ENCODE measurements around the gene CLSTN2. TPM values are rescaled to one million over a fixed set of nuclear protein-coding genes. Genes with fewer than 3 reads are reported as not detected.

CLSTN2 gene
- total and polyA plus RNA-seq, 9 donors: 28.9 to 263 (median 134) TPM

- WGBS, 3 donors: 0 to 9% (median 4%) methylated on average over 2 of the region's 2 CpGs
Measured at GRCh38 chr3:140545756-140546155, 610.8 kb downstream of the CLSTN2 start.

GRCh38 chr3:140546649-140547048 lies 611.7 kb downstream of the CLSTN2 start:
- H3K27me3 ChIP-seq: no peaks in the 10 kb centered on the region
- intact Hi-C loops (cut with DNase I): no loop called here
- 61 to 75% (median 61%) methylated on average over 6 of the region's 6 CpGs for WGBS, 3 donors
- no peaks in the 10 kb centered on the region for H3K9me3 ChIP-seq
- H3K27ac ChIP-seq: no peak overlapping the region
- DNase-seq: no peak
- no peaks in the 10 kb centered on the region for H3K36me3 ChIP-seq
- H3K4me1 ChIP-seq (ENCODE audit: insufficient read depth): peaks cover 10% of the 10 kb centered on the region
- TF ChIP-seq POLR2A (IDR thresholded peaks at IDR 0.05) (no peak), CTCF (IDR thresholded peaks at IDR 0.05) (no peak), EP300 (IDR thresholded peaks at IDR 0.05) (no peak)
- no peak overlapping the region for H3K4me3 ChIP-seq

More at GRCh38 chr3:140545756-140546155, 610.8 kb downstream of the CLSTN2 start:
- H3K4me1 ChIP-seq (ENCODE audit: insufficient read depth): peaks cover 10% of the 10 kb centered on the region
- intact Hi-C loops (cut with DNase I): no loop called here
- no peaks in the 10 kb centered on the region for H3K9me3 ChIP-seq
- TF ChIP-seq POLR2A (IDR thresholded peaks at IDR 0.05) (no peak), EP300 (IDR thresholded peaks at IDR 0.05) (no peak), CTCF (IDR thresholded peaks at IDR 0.05) (no peak)
- no peak overlapping the region for H3K4me3 ChIP-seq
- H3K27ac ChIP-seq: peak overlapping the region in 1 of 2 donors; percentile 5
- H3K27me3 ChIP-seq: no peaks in the 10 kb centered on the region
- DNase-seq: no peak
- no peaks in the 10 kb centered on the region for H3K36me3 ChIP-seq

GRCh38 chr3:140552403-140552802 lies 617.4 kb downstream of the CLSTN2 start:
- Histone ChIP-seq H3K9me3 (no peaks in the 10 kb centered on the region), H3K27ac (no peak overlapping the region), H3K4me3 (no peak overlapping the region), H3K4me1 (ENCODE audit: insufficient read depth) (no peaks in the 10 kb centered on the region), H3K36me3 (no peaks in the 10 kb centered on the region), H3K27me3 (no peaks in the 10 kb centered on the region)
- TF ChIP-seq CTCF (IDR thresholded peaks at IDR 0.05) (no peak), EP300 (IDR thresholded peaks at IDR 0.05) (no peak), POLR2A (IDR thresholded peaks at IDR 0.05) (no peak)
- intact Hi-C loops (cut with DNase I): no loop called here
- DNase-seq: no peak
- WGBS, 3 donors: 96 to 98% (median 97%) methylated on average over 2 of the region's 2 CpGs

GRCh38 chr3:140552898-140553297 lies 617.9 kb downstream of the CLSTN2 start:
- H3K4me1 ChIP-seq (ENCODE audit: insufficient read depth): no peaks in the 10 kb centered on the region
- TF ChIP-seq EP300 (IDR thresholded peaks at IDR 0.05) (no peak), CTCF (IDR thresholded peaks at IDR 0.05) (no peak), POLR2A (IDR thresholded peaks at IDR 0.05) (no peak)
- no peaks in the 10 kb centered on the region for H3K9me3 ChIP-seq
- no peaks in the 10 kb centered on the region for H3K36me3 ChIP-seq
- no peak for DNase-seq
- H3K27ac ChIP-seq: no peak overlapping the region
- H3K4me3 ChIP-seq: no peak overlapping the region
- intact Hi-C loops (cut with DNase I): no loop called here
- no peaks in the 10 kb centered on the region for H3K27me3 ChIP-seq
- WGBS, 3 donors: 97 to 99% (median 97%) methylated on average over 5 of the region's 5 CpGs
